GM12878 (cell line): Measurements from ENCODE around the gene HES7. TPM values are rescaled to one million over a fixed set of nuclear protein-coding genes. Genes with fewer than 3 reads are reported as not detected.

ENCODE experiments used
- ATF2 ChIP-seq: IDR thresholded peaks from 2 replicates; pipeline ENCODE4 v1.6.1; 2012; ENCODE audit warnings: low read length, inconsistent platforms
- ELK1 ChIP-seq: IDR thresholded peaks from 2 replicates; pipeline ENCODE4 v1.6.1; 2012; ENCODE audit warnings: low read depth, low read length, improper control_type of control experiment
- ETV6 ChIP-seq, 2 experiments: fragments of 450-650 bp in 1 of 2; IDR thresholded peaks in 1 of 2; conservative IDR thresholded peaks in 1 of 2; 2 replicates each; pipeline ENCODE4 v1.6.1; 2014; ENCODE audit warnings: antibody characterized with exemption in 1 of 2, borderline replicate concordance in 1 of 2, low read depth in 1 of 2, mild to moderate bottlenecking in 1 of 2, moderate library complexity in 1 of 2
- HDGF ChIP-seq: fragments of 450-650 bp; IDR thresholded peaks from 2 replicates; pipeline ENCODE4 v1.6.1; 2016; ENCODE audit warnings: antibody characterized with exemption
- MTA2 ChIP-seq: fragments of 450-650 bp; IDR thresholded peaks from 2 replicates; pipeline ENCODE4 v1.6.1; 2016; ENCODE audit warnings: low read depth, mild to moderate bottlenecking, moderate library complexity
- NKRF ChIP-seq: fragments of 450-650 bp; conservative IDR thresholded peaks from 2 replicates; pipeline ENCODE4 v1.6.1; 2017; ENCODE audit warnings: mild to moderate bottlenecking, moderate library complexity
- NRF1 ChIP-seq: conservative IDR thresholded peaks from 2 replicates; pipeline ENCODE4 v1.6.1; 2011; ENCODE audit warnings: mild to moderate bottlenecking, low read depth, low read length, improper control_type of control experiment
- POLR2AphosphoS2 ChIP-seq: IDR thresholded peaks from 2 replicates; pipeline ENCODE4 v1.6.1; 2011; ENCODE audit warnings: low read depth, mild to moderate bottlenecking, low read length, improper control_type of control experiment, moderate library complexity
- RAD51 ChIP-seq: fragments of 450-650 bp; IDR thresholded peaks from 2 replicates; pipeline ENCODE4 v1.6.1; 2016; ENCODE audit warnings: moderate library complexity, mild to moderate bottlenecking, inconsistent platforms
- SP1 ChIP-seq: IDR thresholded peaks from one replicate; pipeline ENCODE4 v1.6.1; 2011; ENCODE audit warnings: low read depth, low read length
- ZNF207 ChIP-seq: fragments of 450-650 bp; IDR thresholded peaks from 2 replicates; pipeline ENCODE4 v1.6.1; 2014; ENCODE audit warnings: antibody characterized with exemption, mild to moderate bottlenecking, borderline replicate concordance
- polyA plus RNA-seq, 11 experiments: library from polyadenylated mRNA; depleted of rRNA in 4 of 11; unstranded in 6 of 11; stranded (reverse) in 5 of 11; fragments of >200 nt; fragmentation: Nextera tagmentation in 4 of 11; fragmentation: Illumina TruSeq in 1 of 11; extraction: Ambion mirVana in 4 of 11; extraction: Trizol in 1 of 11; gene quantifications; 1 replicate in 1 of 11; 2 replicates in 10 of 11; pipeline versions ENCODE4 v1.2.1 to v1.2.3, GENCODE V29; 2011 to 2016; ENCODE audit warnings: inconsistent platforms in 2 of 11, missing spikeins in 2 of 11, low read depth in 1 of 11
- total RNA-seq, 4 experiments: library from RNA; depleted of rRNA in 3 of 4; stranded (reverse); fragments of >200 nt in 3 of 4; fragmentation: Illumina TruSeq in 1 of 4; extraction: Trizol in 1 of 4; gene quantifications; 2 replicates each; pipeline versions ENCODE4 v1.2.1 to v1.2.3, GENCODE V29; 2013 to 2021

Gene HES7
- total and polyA plus RNA-seq, 10 of the 15 experiments (the other 5 are each of a cell fraction or from before 2014, with no cell fraction given): 0.07 to 1.3 (median 0.63) TPM; not detected in 4

- 0 out of 4 replicates have a peak, but pooled peaks of 1 of the 2 experiments have one; percentile 9 for TF ChIP-seq ETV6 (conservative IDR thresholded peaks at IDR 0.05 in 1 of 2, IDR thresholded peaks at IDR 0.05 in 1 of 2; ENCODE audit: borderline replicate concordance in 1 of 2, low read depth in 1 of 2)
- TF ChIP-seq SP1: no peak
- TF ChIP-seq HDGF: no peak
- no peak for TF ChIP-seq ATF2
- TF ChIP-seq RAD51: peak; percentile 73
- no peak for TF ChIP-seq ELK1
- no peak for TF ChIP-seq POLR2AphosphoS2
- no peak for TF ChIP-seq ZNF207
- TF ChIP-seq NKRF: no peak
- no peak for TF ChIP-seq MTA2
- no peak for TF ChIP-seq NRF1
These were observed 29.6 kb upstream of the HES7 start (continued) for GRCh38 chr17:8153525-8153956.
